Measurements from ENCODE around the gene CNTD1. TPM values are rescaled to one million over a fixed set of nuclear protein-coding genes. Genes with fewer than 3 reads are reported as not detected.

The CNTD1 gene
- total RNA-seq, 1 donor from 2014 or later, result 0.96 TPM

DNA sequence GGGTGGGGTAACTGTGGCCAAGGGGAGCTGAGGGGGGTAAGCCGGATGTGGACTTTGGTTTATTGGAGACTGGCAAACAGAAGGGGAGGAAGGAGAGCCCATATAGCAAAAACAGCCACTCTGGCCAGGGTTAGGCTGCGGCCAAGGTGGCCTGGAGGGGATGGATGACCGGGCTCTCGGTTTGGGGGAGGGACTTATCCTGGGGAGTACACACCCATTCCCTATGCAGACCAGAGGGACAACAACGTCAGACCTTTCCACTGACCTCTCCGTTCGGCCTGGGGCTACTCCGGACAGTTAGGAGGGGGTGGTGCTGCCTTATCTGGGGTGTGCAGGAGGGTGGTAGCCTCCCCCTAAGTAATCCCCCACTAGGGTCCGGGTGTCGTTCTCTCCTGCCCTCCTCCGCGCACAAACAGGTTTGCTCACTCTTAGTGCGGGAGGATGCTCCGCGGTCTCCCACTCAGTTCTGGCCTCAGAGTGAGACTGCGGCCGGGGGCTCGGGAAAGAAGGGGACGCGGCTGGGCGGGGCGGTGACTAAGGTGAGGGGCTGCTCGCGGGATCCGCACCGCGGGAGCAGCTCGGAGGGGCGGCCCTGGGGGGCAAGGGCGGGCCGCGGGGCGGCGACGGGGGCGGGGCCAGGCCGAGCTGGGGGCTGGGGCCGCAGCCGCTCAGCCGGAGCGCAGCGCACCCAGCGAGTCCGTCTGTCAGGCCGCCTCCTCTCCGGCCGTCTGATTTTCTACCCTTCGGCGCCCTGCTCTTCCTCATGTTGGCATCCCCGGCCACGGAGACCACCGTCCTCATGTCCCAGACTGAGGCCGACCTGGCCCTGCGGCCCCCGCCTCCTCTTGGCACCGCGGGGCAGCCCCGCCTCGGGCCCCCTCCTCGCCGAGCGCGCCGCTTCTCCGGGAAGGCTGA, 18.5 kb upstream of the CNTD1 start, which contains the start of gene WNK4:
Gene WNK4 (plus strand): TSS at position 675 of the 915 bp plus-strand sequence. CDS start 89 bp downstream, at position 764.
- DNase-seq (ENCODE audit: low spot score), result no peak

DNA sequence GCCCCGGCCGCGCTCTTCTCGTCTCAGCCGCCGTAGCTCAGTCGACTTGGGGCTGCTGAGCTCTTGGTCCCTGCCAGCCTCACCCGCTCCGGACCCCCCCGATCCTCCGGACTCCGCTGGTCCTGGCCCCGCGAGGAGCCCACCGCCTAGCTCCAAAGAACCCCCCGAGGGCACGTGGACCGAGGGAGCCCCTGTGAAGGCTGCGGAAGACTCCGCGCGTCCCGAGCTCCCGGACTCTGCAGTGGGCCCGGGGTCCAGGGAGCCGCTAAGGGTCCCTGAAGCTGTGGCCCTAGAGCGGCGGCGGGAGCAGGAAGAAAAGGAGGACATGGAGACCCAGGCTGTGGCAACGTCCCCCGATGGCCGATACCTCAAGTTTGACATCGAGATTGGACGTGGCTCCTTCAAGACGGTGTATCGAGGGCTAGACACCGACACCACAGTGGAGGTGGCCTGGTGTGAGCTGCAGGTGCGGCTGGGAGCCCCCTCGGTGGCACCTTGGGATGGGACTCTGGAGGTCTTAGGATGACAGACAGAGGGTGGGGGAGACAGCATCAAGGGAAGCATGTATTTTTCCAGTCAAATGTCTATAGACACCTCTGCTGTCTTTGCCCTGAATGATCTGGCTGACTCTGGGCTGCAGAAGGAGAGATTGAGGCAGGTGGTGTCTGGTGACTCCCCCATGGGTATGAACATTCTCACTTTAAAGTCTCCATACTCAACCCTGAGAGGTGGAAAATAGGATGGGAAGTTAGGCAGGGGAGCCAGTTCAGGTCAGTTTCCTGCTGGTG, 17.6 kb upstream of the CNTD1 start:
- DNase-seq (ENCODE audit: low spot score), result no peak

DNA sequence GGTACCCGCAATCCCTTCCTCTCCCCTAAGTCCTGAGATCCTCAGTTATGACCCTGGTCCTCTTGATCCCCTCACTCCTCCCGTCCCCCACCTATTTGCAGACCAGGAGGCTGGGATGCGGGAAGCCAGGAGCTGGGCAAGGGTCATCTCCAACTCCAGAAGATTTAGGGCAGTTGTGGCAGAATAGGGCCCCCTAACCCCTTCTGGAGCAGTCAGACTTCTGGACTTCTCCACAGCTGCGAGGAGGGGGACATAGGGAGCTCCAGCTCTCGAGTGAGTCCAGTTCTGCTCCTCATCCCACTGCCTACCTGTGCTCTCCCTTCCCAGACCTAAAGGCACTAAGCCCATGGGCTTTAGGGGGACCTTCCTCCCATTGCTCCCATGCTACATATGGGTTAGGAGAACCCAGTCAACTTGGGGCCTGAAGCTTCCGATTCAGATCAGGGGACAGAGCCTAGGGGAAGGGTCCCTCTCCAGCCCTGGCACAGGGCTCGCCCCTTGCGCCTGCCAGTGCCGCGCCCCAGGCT, 17.0 kb upstream of the CNTD1 start:
- no peak for DNase-seq (ENCODE audit: low spot score)

DNA sequence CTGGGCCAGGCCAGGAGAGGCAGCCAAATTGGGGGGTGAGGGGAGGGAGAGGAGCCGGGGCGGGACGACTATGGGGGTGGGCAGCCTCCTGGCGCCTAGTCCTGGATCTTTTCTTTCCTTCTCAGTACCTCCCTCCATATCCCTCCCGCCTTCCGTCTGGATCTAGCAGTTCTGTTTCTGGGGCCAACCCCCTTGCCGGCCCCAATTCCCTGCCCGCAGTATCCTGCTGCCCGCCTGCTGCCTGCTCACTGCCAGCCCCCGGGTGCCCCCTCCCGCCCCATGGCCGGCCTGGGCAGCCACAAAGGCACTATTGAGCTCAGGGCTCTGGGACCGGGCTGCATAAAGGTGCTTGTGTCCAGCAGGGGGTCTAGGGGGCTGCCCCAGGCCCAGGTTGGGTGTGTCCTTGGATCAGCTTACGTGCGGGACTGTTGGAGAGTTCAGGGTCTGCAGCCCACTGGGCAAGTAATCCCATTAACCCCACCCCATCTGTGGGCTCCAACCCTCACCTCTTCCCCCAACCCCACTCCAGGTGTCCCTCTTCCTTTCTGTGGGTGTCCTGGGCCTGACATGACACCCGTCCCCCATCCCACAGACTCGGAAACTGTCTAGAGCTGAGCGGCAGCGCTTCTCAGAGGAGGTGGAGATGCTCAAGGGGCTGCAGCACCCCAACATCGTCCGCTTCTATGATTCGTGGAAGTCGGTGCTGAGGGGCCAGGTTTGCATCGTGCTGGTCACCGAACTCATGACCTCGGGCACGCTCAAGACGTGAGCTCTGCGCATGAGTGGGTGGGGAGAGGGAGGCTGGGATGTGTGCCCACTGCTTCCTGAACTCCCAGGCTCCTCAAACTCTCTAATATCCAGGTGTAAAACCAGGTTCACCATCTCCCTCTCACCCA, 16.2 kb upstream of the CNTD1 start:
- DNase-seq (ENCODE audit: low spot score), result no peak

DNA sequence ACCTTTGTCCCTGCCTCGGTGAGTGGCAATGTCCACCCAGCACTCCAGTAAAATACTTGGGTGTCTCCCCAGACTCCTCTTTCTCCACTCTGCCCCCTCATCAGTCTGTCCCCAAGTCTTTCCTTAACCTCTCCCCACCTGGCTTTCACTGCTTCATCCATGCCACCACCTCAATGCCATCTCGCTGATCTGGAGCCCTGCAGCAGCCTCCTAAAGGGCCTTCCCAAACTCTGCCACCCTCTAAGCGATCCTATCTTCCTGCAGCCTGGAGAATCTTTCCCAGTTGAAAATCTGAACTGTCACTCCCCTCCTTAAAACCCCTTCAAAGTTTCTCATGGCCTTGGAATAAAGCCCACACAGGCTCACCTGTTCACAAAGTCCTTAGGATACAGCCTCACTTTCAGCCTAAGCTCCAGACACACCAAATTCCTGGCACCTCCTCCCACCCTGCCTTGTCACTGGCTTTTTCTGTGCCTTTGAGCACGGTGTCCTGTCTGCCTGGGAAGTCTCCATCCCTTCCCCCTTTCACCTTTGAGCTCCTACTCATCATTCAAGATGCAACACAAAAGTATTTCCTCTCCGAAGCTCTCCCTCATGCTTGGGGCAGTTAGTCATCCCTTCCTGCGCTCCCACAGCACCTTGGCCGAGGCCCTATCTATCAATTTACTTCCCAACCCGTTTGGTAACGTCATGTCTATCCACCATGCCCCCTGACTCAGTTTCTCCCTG, 15.4 kb upstream of the CNTD1 start:
- DNase-seq (ENCODE audit: low spot score), result no peak

DNA sequence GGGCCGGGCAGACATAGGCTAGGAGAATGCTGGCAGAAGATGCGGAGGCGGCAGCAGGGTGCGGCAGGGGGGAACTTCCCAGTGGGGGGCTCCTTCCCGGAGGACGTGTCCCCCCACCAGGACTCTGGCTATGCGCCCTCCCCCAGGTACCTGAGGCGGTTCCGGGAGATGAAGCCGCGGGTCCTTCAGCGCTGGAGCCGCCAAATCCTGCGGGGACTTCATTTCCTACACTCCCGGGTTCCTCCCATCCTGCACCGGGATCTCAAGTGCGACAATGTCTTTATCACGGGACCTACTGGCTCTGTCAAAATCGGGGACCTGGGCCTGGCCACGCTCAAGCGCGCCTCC, 14.9 kb upstream of the CNTD1 start:
- DNase-seq (ENCODE audit: low spot score), result no peak

DNA sequence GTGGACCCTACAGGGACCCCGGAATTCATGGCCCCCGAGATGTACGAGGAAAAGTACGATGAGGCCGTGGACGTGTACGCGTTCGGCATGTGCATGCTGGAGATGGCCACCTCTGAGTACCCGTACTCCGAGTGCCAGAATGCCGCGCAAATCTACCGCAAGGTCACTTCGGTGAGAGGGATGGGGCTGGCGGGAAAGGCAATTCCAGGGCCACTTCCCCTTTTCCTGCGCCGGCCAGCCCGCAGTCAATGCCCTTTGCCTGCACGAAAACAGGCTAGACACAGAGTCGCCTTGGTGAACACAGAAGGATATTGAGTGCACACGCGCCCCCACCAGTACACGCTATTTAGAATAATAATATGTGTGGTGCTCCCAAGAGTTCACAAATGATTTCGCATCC, 14.3 kb upstream of the CNTD1 start:
- no peak for DNase-seq (ENCODE audit: low spot score)

DNA sequence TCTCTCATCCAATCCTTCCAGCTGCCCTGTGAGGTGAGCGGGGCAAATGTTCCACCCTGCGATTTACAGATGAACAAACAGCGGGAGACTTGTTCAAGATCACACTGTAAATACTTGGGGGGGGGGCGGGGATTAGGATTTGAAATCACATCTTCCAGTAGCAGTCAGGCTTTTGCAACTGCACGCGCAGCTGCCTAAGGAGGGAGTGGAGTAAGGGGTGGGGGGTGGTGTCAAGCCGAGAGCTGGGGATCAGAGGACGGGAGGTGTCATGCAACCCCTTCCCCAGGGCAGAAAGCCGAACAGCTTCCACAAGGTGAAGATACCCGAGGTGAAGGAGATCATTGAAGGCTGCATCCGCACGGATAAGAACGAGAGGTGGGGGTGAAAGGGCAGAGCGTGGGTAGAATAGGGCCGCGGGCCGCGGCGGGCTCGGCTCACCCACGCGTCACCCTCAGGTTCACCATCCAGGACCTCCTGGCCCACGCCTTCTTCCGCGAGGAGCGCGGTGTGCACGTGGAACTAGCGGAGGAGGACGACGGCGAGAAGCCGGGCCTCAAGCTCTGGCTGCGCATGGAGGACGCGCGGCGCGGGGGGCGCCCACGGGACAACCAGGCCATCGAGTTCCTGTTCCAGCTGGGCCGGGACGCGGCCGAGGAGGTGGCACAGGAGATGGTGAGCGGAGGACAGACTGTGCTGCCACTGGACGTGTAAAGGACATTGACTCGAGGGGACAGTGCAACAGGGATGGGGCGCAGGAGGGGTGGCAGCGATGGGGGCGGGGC, 13.7 kb upstream of the CNTD1 start:
- DNase-seq (ENCODE audit: low spot score), result no peak

DNA sequence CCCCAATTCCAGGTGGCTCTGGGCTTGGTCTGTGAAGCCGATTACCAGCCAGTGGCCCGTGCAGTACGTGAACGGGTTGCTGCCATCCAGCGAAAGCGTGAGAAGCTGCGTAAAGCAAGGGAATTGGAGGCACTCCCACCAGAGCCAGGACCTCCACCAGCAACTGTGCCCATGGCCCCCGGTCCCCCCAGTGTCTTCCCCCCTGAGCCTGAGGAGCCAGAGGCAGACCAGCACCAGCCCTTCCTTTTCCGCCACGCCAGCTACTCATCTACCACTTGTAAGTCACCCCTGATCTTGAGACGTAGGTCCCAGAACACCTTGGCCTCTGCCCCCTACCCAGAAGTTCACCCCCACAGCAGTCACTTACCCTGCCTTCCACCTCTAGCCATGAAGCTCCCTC, 11.4 kb upstream of the CNTD1 start:
- no peak for DNase-seq (ENCODE audit: low spot score)

DNA sequence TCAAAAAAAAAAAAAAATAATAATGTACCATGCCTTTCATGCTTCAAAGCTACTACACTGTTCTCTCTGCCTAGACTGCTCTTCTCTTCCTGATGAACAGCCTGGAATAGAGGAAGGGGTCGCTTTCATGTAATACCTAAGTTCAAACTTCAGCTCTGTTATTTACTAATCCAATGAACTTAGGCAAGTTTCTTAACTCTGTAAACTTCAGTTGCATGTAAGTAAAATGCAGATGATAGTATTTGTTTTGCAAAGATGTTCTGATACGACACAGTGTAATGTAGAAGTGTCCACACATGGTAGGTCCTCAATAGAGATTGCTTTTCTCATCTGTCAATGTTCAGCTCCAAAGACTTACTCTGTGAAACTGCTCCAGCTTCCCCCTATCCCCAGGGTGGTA, 6.7 kb upstream of the CNTD1 start:
- no peak for DNase-seq (ENCODE audit: low spot score)

DNA sequence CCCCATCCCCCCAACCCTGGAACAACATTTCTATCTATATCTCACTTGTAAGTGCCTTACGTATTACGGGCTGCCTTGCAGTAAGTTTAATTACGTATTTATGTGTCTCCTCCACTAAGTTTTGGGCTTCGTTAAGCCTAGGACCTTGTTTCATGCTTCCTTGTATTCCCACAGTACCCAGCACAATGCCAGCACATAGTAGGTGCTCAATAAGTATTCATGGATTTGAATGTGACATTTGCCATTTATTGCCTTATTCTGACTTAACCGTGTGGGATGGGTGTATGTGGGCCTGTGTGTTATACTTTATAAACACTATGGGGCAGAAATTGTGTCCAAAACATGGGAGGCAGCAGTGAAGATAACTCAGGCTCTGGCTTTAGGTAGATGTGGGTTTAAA, 6.1 kb upstream of the CNTD1 start:
- no peak for DNase-seq (ENCODE audit: low spot score)

DNA sequence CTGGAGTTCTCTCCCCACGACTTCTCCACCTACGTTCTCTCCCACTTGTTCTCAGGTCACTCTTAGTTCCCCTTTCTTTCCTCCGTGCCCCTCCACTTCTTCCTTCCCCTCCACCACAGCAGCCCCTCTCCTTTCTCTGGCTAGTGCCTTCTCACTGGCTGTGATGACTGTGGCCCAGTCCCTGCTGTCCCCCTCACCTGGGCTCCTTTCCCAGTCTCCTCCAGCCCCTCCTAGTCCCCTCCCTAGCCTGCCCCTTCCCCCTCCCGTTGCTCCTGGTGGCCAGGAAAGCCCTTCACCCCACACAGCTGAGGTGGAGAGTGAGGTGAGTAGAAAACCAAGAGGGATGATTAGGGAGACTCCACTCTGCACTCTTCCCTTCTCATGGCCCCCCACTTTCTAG, 3.6 kb upstream of the CNTD1 start:
- no peak for DNase-seq (ENCODE audit: low spot score)

DNA sequence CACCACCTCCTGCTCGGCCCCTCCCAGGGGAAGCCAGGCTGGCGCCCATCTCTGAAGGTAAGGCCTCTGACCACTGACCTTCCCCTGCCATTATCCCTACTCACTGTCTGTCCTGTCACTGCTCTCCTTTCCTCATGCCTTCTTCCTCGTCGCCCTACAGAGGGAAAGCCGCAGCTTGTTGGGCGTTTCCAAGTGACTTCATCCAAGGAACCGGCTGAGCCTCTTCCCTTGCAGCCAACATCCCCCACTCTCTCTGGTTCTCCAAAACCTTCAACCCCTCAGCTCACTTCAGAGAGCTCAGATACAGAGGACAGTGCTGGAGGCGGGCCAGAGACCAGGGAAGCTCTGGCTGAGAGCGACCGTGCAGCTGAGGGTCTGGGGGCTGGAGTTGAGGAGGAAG, 3.2 kb upstream of the CNTD1 start:
- DNase-seq (ENCODE audit: low spot score), result no peak

DNA sequence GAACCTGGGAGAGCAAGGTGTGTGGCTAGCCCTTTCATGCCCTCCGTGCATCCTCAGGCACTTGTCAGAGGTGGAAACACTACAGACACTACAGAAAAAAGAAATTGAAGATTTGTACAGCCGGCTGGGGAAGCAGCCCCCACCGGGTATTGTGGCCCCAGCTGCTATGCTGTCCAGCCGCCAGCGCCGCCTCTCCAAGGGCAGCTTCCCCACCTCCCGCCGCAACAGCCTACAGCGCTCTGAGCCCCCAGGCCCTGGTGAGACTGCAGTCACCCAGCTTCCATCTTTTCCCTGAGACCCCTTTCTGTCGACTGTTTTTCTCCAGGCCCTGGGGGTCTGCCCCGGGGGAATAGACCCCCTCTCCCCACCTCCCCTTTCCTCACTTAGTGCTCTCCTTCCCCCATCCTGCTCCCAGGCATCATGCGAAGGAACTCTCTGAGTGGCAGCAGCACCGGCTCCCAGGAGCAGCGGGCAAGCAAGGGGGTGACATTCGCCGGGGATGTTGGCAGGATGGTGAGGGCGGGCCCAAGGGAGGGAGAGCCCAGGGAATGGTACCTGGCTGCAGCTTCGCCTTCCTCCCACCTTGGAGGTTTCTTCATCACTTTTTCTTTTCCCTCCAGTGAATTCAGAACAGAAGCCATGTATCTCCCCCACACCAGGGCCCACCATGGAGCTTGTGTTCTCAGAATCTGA, 2.4 kb upstream of the CNTD1 start:
- no peak for DNase-seq (ENCODE audit: low spot score)

DNA sequence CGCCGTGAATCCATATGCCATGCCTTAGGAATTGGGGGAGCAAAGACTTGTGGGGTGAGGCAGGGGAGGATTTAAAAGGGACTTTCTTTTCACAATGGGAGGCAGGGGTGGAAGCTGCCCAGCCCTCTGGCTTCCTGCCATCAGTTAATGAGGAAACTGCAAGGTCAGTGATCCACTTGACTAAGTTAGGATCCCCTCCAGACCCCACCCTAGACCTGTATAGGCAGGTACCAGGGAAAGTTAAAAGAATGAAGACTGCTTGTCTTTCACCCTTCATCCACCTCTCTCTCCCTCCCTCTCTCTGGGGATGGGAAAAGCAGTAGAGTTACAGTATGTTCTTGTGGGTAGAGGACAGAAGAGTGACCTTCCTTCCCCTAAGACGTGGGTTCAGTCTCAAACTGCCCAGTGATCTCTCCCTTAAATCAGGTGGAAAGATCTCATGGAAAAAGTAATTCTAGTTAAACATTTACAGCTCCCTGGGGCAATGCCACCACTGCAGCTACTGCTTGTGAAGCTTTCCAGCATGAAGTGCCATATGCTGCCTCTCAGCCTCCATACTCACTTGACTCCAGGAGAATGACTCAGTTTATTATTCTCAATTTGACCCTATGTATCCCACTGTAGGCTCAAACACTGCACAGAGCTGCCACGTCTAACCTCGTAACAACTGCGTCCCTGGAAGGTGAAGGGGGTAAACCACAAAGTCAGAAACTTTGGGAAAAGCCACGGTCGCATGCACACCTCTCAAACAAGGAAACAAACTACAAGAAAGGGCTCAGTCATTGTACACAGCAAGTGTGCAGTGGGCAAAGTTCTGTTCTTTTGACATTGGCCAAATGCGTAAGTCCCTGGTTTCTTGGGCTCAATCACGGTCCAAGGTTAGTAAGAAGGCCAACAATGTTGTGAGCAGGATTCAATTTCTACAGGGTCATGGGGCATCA, 1.3 kb upstream of the CNTD1 start:
- no peak for DNase-seq (ENCODE audit: low spot score)

DNA sequence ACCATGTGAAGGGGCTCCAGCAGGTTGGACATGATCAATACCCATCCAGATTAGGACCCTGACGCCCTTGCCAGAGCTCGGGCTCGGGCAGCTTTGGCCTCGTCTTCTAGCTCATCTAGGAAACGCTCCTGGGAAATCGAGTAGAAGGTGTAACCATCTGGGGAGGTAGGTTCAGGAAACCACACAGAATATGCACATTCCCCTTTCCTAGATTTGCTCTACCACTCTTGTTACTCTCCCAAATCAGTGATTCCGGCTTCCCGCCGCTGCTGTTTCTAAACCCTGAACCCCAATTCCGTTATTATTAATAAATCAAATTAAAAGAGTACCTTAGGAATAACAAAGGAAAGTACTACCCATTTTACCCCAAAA, 664 bp upstream of the CNTD1 start:
- no peak for DNase-seq (ENCODE audit: low spot score)

DNA sequence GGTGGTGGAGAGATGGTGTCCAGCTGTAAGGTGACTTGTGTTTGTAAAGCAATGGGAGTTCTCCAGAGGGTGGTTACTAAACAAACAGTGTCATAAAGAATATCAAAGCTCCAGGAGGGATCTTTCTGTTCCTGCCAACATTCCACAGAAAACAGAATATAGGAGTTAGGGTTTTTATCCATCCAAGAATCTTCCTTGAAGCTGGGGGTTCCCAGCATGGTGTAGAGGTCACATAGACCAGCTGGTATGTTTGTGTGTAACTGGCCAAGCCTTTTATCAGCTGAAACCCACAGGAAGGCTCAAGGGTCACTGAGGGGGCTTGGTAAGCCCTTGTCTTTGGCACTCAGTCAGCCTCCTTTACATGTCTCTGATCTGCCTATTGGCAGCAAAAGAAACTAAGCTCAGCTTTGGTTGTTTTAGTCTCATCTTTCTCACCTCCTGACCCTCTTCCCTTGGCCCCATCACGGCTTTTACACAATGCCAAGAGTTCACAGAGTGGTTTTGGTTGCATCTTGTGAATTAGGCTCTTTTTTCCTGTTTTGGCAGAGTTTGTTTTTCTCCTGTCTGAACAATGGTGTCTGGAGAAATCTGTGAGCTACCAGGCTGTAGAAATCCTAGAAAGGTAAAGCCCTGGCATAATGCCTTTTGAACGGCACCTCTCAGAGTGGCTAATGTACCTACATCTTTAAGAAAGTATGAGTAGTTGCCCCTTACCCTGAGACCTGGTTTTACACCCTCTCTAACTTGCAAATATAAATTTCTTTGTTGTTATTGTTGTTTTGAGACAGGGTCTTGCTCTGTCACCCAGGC, 4.6 kb downstream of the CNTD1 start:
- no peak for DNase-seq (ENCODE audit: low spot score)
